Stimulated activated CD4-positive, alpha-beta T cell treated with anti-CD3 and anti-CD28 coated beads, Interleukin-4, amount 100 ng/mL, for 4 hours (primary cell): ENCODE data around the gene NEUROD1.
A peak's percentile ranks its signal among the peaks of the same experiment; 100 is the strongest.
"Not testable (repeated sequence)": the region's sequence is repeated elsewhere in the genome, so short reads cannot be mapped to it uniquely, and the experiment has no call there.

Experiments used
- DNase-seq, 2 experiments: peaks; one replicate each; pipeline ENCODE4 v3.0.0-alpha.2; 2020

The NEUROD1 gene

GRCh38 chr2:181680055-181680936 is at the start of gene NEUROD1:
TSS of gene NEUROD1 (minus strand) at chr2:181680517. CDS start at chr2:181678860, 1,657 bp downstream.
- DNase-seq = no peak

DNA sequence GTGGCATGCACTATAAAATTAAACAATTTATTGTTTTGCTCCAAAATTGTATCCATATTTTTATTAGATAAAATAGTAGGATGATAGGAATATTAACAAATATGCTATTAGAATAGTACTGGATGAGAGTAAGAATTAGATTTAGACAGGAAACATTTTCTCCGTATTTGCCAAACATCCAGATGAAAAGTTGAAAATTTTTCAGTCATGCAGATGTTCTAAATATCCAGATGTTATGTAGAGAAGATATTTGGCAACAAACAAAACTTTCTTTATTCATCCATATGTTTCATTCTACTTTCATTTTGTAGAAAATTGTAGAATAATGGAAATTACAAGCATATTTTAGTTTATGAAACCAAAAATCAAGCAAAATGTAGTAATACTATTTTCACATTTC is 45.2 kb upstream of the NEUROD1 start:
- DNase-seq = no peak

- DNase-seq = no peak
These were observed 44.3 kb upstream of the NEUROD1 start for GRCh38 chr2:181724662-181725061.

DNA sequence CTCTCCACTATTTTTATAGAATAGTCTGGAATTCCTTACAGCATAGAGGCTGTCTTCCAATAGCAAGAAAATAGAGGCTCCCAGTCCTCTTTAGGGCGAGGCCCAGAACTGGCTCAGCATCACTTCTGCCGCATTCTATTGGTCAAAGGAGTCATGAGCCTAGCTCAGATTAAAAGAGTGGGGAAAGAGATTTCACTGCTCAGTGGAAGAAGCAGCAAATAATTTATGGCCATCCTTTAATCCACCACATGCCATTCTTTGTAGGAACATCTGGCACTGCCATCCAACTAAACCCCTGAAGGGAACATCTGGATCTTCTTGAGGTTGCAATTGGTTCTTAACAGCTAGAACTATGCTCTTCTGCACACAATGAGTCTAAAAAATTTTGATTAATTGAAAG is 43.4 kb upstream of the NEUROD1 start:
- DNase-seq = no peak

DNA sequence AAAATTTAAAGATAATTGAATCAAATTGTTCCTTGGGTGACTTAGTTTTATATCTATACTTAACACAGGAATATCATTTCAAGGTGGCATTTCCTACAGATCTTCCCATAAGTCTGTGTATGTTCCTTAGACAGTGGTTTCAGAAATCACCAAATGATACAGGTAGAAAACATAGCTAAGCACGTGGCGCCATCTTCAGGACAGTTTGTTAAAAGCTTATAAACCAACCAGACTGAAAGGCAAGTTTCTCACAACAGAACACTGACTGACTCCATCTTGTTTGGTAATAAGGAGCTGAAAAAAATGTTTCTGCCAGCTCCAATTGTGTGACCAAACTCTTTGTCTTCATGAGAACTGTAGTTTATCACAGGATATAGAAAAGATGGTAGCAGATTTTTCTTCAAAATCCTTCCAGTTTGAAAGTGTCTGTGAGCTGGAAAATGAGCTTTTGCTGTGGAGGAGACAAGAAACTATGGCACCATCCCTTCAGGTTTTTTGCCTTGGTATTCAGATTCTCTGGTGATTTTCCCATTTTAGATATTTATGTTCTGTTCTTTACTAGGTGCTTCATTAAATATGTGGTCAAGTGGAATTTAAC is 34.8 kb upstream of the NEUROD1 start:
- DNase-seq = peak; percentile 45 to 55

DNA sequence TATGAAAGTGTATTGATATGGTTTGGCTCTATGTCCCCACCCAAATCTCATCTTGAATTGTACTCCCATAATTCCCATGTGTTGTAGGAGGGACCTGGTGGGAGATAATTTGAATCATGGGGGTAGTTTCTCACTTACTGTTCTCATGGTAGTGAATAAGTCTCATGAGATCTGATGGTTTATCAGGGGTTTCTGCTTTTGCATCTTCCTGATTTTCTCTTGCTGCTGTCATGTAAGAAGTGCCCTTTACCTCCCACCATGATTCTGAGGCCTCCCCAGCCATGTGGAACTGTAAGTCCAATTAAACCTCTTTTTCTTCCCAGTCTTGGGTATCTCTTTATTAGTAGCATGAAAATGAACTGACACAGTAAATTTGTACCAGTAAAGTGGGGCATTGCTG is 30.7 kb upstream of the NEUROD1 start:
- not testable (repeated sequence) for DNase-seq

DNA sequence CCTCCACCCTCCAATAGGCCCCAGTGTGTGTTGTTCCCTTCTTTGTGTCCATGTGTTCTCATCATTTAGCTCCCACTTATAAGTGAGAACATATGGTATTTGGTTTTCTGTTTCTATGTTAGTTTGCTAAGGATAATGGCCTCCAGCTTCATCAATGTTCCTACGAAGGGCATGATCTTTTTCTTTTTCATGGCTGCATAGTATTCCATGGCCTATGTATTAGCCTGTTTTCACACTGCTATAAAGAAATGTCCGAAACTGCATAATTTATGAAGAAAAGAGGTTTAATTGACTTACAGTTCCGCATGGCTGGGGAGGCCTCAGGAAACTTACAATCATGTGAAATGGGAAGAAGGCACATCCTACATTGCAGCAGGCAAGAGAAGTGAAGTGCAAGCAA is 22.2 kb upstream of the NEUROD1 start:
- DNase-seq = not testable (repeated sequence)

- DNase-seq = no peak
These were observed 17.9 kb upstream of the NEUROD1 start for GRCh38 chr2:181698223-181698622.

GRCh38 chr2:181697571-181697970 is 17.3 kb upstream of the NEUROD1 start:
- no peak for DNase-seq

- DNase-seq = no peak
These were observed 16.8 kb upstream of the NEUROD1 start for GRCh38 chr2:181697126-181697525.

DNA sequence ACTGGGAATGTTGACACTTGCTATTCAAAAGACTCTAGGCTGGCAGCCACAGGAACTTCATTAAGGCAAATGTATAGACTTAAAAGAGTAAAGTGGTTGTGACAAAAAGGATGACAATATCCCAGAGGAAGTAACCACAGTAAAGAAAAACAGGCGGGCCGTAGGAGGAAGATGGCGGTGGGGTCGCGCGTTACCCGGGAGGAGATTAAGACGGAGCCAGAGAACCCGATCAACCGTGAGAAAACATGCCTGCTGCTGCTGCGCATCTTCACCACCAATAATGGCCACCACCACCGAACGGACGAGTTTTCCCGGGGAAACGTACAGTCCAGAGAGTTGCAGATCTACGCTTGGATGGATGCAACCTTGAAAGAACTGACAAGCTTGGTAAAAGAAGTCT is 14.0 kb upstream of the NEUROD1 start:
- no peak for DNase-seq

- DNase-seq = no peak
These were observed 10.5 kb upstream of the NEUROD1 start for GRCh38 chr2:181690860-181691259.

DNA sequence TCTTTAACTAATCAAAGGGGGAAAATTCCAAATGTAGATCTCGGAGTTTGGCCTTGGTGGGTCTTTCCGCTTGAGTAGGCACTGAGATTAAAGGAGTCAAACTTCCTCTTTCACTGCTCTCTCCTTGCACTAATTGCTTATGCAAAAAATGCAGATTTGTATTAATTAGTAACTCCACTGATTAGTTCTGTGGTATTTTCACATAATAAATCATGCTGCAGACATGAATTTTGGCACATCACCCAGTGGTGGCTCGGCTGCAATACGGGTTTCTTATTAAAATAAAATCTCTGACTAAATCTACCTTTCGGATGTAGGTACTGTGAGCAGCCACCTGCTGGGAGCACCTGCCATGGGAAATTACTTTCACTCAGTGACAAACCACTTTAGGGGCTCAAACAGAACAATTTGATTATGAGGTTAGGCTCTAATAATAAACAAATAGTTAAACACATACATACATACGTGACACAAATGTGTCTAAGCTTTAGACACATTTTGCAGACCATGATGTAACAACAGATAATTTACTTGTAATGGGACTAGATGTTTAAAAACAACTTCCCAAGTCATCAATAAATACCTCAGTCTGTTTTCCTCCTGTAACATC is 6.4 kb upstream of the NEUROD1 start:
- DNase-seq = no peak

DNA sequence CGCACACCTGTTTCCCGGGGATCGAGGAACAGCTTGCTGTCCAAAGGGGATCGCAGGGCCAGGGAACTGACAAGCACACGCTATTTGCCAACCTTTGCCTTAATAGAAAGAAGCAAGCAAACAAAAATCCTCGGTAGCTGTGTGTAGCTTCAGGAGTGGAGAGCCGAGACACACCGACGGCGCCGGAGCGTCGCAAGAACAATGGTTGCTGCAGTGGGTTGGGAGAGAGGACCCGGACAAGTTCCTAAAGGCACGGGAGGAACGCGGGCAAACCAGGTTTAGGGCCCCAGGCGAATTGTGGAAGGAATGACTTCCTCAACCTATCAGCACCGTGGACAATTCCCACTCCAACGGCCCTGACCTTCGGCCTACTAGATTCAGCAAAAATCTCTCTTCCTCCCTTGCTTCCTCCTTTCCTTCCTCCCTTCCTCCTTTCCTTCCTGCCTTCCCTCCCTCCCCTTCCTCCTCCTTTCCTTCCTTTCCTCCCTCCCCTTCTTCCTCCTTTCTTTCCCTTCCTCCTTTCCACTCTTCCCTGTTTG is 4.9 kb upstream of the NEUROD1 start:
- DNase-seq = no peak

GRCh38 chr2:181684454-181685149 is 4.3 kb upstream of the NEUROD1 start:
- no peak for DNase-seq

DNA sequence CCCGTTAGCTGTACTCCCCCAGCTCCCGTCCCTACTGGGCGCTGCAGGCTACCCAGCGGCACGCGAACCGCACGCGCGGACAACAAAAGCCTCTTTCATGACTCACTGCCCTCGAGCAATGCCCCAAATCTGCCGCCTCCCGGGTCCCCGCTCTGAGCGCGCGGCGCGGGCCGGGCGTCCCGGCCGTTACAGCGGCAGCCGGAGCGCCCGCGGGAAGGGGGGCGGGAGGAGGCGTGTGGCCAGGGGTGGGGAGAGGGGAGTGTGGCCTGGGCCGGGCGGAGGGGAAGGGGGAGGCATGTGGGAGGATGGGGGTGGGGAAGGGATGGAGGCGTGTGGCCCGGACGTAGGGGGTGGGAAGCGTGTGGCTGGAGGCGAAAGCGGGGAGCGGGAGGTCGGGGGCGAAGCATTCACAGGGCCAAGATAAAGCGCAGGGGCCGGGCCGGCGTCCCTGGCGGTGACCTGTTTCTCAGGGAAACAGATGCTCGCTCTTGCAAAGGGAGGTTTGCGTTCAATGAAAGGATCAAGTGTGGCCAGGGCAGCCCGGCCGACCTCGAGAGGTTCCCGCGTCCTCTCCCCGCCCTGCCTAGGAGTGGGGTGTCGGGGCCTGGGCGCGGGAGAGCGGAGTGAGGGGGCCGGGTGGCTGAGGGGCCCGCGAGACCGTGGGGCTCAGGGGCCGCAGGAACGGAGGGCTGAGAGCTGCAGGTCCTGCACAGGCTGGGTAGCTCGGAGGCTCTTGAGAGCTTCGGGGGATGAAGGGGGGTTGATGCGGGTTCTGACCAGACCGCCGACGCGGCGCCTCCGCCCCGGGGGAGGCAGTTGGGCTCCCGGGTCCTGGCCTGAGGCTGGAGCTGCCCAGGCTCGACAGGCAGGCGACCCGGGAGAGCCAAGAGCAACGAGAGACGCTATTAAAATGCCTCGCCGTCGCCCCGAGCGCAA is 3.5 kb upstream of the NEUROD1 start:
- no peak for DNase-seq

DNA sequence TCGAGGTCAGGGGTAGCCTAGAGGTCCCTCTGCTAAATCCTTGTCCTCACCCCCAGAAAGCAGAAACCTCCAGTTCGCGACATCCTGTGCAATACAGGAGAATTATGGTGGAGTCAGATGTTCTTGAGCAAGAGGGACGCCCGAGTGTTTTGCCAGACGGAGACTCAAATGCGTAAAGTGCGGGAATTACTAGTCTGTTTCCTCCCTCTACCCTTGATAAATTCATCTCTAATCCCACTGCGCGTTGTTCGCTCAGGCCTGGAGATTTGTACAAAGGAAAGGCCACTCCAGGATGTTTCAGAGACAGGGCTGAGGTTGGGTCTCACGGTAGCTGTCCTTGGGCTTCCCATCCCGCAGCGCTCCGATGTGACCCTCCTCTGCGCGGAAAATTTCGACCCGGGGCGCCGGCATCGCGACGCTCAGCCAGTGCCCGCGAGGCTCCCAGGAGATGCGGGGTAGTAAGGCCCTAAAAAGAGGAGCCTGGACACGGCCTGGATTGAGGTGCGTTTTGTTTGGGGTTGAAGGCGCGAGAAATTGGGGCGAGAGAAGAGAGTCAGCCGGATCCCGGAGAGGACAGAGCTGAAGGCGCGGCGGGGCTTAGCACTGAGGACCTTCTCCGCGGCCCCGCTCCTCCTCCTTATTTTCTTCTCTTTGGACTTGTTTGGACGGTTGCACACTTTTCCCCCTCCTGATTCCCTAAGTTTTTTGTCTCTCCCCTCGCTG is 2.6 kb upstream of the NEUROD1 start:
- no peak for DNase-seq

DNA sequence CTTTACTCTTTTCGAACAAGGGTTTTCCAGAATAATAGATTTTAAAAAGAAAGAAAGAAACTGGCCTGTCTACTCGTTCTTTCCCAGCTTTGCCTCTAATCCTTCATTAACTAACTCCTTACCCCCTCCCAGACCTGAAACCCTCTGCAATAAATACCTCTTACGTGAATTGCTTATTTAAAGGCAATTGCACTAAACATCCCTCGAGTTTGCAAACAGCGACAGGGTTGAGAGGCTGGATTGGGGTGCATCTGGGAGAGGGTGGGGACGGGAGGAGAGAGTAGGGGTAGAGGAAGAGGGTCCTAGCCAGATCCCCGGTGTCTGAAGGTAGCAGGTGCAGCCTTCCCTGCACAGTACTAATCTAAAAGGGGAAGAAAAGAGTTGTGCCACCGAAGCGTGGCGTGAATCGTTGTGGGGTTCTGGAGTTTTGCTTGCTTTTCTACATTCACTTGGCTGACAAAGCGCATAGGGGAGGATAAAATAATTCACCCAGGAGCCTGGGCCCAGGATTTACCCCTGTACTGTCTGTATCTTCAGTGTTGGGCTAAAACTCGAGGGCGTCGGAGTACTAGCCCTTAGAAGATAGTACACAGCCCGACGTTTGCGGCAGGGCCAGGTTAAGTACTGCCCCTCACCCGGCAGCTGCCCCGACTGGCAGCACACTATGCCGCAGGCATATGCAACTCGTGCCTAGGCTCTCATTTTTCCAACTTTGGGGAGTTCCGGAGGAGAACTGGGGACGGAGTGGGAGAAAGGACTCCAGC is 1.9 kb upstream of the NEUROD1 start:
- DNase-seq = no peak

GRCh38 chr2:181680937-181681811 is 857 bp upstream of the NEUROD1 start:
- DNase-seq = no peak
